ENCODE data around the gene SBF2.

The SBF2 gene

GRCh38 chr11:9735236-9735635 lies 558.8 kb downstream of the SBF2 start:
- no peak for DNase-seq

GRCh38 chr11:9733212-9733611 lies 560.8 kb downstream of the SBF2 start:
- no peak for DNase-seq

- no peak for DNase-seq
Observed at GRCh38 chr11:9732453-9732852, 561.6 kb downstream of the SBF2 start.

- DNase-seq = no peak
Observed at GRCh38 chr11:9731256-9731655, 562.8 kb downstream of the SBF2 start.

Measured in NCI-H2029 treated with DMSO at 0.1 percent for 48 hours (cell line).